Activated naive CD8-positive, alpha-beta T cell treated with anti-CD3 and anti-CD28 coated beads, Interleukin-2, amount 50 U/mL, for 16 hours (primary cell): Measurements from ENCODE around the gene KRIT1.
"Not testable (repeated sequence)": the region's sequence is repeated elsewhere in the genome, so short reads cannot be mapped to it uniquely, and the experiment has no call there.

ENCODE experiments used
- DNase-seq: peaks from one replicate; pipeline ENCODE4 v3.0.0-alpha.2; 2020; ENCODE audit warnings: low read depth, low spot score

Gene KRIT1

DNA sequence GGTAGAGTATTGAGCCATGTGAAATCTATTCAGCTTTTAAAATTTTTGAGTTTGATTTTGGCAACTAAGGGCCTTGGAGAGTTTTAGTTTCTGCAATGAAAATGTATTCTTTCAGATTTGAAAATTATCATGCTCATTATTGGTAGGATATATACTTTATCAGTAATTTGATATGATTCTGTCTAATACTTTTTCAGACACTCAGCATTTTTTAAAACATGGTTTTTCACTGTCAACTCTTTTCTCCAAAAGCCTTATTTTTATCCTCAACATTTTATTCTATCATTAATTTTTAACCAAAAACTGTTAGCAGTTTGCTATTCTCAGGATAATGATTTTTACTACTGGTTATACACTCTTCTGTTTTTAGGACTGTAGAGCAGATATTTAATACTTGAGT is 4.9 kb upstream of the KRIT1 start:
- DNase-seq: no peak

DNA sequence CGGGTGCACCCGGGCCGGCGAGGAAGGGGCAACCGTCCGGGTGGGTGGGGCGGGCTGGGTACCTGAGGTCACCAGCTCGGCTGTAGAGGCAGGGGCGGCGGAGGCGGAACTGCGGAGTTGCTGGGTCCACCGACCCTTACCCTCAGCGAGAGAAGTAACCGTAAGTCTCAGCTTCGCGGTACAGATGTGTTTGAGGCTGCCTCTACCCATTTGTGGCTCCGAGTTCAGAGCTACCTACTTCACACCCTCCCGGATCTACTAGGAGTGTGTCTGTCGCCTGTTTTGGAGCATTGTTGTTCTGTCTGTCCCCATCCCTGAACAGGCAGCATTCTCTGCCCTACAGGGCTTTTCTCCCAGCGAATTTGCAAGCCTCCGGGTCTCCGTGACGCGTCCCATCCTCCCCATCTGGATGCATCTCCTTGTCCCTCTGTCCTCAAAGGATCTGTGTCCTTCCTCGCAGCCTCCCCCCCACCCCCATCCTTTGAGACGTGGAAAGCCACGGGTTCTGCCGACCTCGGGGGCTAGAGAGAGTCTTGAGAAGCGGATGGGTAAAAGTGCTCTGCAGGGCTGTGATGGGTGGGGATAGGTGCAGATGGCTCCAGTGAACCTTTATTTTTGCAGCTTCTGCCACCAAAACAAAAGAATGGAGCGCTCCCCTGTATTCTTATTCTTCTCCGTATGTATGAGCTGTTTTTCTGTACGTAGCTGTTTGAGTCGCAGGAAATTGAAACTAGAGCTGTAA is 817 bp upstream of the KRIT1 start:
- DNase-seq: no peak

DNA sequence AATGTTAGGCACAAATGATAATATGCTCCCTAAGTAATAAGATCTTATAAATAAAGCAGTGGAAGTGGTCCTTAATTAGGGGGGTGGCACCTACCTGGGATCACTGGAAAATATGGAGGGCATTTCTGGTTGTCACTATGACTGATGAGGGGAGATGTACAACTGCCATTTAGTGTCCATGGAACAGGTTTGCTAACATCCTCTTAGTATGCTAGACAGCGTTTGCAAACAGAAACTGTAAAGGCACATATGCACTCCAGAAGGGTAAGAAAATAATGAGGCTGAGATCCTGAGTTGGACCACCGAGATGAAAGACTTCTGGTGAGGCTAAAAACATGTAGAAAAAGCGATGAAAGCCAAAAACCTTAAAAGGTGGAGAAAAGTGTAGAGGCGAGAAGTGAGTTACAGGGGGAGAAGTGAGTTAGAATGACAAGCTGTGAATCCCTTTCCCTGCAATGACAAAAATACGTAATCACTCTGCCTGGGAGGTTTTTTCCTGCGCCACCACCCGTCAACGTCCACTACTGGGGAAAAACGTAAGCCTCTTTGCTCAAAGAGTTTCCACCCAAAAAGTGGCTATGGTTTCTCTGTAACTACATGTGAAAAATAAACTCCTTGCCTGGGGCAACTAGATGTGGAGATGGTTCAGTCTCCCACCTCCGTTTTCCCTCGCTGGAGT is 767 bp downstream of the KRIT1 start:
- DNase-seq: no peak

DNA sequence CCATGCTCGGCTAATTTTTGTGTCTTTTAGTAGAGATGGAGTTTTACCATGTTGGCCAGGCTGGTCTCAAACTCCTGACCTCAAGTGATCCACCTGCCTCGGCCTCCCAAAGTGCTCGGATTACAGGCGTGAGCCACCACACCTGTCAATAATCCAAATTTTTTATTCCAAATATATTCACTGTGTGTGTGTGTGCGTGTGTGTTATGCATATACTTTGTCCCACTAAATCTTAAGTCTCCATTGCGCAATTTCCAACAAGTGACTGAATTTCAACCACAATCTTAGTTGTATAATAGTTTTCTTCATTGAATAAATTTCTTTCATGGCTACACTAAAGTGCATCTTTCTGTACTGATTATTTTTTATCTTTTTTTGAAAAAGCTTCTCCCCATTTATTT is 2.7 kb downstream of the KRIT1 start:
- DNase-seq: no peak

DNA sequence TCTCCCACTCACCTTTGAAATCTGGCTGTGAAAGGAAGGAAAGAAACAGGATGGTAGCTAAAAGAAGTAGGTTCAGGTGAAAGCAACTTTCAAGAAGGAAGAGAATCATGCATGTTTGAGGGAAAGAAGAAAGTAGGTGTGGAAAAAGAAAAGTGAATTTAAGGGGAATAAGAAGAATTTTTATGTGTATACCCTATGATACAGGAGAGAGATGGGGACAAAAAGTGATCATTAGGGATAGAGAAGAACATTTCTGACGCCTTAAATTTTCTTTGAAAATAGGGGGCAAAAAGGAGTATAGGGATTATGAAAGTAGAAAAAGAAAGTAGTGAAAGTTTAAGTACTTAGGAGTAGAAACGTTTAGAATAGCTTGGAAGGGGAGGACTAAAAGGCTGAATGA is 15.2 kb downstream of the KRIT1 start:
- DNase-seq: no peak

DNA sequence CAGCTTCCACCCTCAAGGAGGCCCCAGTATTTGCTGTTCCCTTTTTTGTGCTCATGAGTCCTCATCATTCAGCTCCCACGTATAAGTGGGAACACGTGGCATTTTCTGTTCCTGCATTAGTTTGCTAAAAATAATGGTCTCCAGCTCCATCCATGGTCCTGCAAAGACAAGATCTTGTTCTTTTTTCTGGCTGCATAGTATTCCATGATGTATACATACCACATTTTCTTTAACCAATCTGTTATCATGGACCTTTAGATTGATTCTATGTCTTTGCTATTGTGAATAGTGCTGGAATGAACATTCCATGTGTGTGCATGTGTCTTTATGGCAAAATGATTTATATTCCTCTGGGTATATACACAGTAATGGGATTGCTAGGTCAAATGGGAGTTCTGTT is 17.0 kb downstream of the KRIT1 start:
- DNase-seq: no peak

DNA sequence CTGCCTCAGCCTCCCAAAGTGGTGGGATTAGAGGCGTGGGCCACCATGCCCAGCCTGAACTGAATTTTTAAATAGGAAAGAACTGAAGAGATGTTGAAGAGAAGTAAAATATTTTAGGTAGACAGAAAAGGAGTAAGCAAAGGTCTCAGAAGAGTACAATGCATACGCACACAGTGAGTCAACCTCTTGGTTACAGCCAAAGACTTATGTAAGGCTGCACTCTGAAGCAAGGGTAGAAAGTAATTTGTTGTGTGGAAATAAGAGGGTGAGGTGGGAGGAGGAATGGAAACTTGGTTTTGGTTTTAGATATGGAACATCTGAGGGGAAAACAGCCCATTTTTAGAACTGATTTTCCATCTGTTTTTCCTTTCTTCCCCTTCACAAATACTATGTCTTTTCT is 17.6 kb downstream of the KRIT1 start:
- DNase-seq: no peak

DNA sequence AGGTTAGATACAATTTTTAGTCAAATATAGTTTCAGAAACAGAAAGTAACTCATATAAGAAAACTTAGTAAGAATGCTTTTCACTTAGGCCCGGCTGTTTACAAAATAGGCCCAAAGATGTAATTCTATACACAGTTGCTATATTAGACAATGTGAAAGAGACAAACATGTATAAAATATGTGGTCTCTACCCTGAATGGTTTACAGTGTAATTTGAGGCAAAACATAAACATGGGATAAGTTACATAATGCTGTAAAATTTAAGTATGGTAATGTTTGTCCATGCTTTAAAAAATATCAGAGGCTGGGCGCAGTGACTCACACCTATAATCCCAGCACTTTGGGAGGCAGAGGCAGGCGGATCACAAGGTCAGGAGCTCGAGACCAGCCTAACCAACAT is 18.7 kb downstream of the KRIT1 start:
- no peak for DNase-seq

DNA sequence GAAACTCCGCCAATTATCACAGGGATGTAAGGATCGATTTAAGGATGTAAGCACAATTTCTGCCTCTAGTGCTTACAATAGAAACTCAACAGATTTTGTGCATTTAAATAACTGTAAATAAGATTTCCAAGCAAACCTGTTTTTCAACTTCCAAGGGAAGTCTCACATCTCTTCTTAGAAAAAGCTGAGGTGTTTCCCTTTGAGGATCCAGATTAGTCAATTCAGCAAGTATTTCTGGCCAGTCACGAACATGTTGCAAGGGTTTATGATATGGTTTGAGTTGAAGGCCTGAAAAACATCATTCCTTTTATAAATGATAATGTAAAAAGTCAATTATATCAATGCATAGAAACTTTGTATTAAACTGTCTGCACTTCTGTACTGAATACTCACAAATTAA is 23.9 kb downstream of the KRIT1 start:
- DNase-seq: no peak

DNA sequence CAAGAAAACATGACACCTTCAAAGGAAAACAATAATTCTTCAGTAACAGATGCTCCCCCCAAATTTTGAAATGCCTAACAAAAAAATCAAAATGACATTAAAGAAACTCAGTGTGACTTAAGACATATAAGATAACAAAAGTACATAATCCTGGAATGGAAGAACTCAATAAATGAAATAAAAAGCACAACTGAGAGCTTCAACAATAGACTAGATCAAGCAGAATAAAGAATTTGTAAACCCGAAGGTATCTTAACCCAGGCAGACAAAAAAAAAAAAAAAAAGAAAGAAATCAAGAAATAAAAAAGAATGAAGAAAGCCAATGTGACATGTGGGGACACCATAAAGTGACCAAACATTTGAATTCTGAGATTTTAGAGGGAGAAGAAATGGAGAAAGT is 39.0 kb downstream of the KRIT1 start:
- DNase-seq: no peak

DNA sequence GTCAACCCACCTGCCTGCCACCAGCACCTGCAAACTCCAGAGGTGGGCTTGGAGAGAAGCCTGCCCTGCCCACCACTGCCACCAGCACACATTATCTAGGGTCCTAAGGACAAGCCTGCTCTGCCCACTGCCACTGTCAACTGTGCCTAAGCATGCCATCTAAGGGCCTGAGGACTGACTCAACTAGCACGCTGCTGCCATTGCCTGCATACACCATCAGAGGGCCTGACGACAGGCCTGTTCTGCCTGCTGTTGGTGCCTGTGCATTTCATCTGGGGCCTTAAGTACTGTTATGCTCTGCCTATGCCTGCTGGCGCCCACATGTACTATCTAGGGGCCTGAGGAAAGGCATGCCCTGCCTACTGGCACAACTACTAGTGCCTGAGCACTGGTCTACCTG is 39.7 kb downstream of the KRIT1 start:
- DNase-seq: no peak

DNA sequence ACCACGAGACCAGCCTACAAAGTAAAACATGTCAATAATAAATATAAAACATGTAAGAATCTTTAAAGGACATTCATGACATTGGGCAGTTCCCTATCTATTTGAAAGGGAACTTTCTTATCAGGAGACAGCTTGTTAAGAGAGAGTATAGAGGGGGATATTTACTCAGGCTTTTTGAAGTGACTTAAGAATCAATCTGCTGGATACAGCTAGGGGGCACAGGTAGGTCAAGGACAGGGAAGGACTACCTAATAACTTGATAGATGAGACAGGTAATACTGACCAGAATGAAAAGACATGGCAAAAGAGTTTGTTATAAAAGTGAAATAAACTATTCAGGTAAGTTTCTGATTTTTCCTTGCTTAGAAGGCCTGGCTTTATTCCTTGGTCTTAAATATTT is 44.9 kb downstream of the KRIT1 start:
- no peak for DNase-seq

DNA sequence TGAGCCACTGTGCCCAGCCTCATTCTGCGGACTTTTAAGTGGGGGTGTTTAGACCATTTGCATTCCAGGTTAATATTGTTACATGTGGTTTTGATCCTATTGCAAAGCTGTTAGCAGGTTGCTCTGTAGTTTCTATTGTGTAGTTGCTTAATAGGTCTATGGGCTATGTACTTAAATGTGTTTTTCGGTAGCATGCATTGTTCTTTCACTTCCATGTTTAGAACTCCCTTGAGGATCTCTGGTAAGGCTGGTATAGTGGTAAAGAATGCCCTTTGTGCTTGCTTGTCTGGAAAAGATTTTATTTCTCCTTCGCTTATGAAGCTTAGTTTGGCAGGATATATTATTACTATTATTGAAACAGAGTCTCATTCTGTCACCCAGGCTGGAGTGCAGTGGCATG is 53.4 kb downstream of the KRIT1 start:
- DNase-seq: no peak

DNA sequence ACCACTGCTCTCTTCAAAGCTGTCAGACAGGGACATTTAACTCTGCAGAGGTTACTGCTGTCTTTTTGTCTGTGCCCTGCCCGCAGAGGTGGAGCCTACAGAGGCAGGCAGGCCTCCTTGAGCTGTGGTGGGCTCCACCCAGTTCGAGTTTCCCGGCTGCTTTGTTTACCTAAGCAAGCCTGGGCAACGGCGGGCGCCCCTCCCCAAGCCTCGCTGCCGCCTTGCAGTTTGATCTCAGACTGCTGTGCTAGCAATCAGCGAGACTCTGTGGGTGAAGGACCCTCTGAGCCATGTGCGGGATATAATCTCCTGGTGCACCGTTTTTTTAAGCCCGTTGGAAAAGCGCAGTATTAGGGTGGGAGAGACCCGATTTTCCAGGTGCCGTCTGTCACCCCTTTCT is 56.5 kb downstream of the KRIT1 start:
- DNase-seq: not testable (repeated sequence)

DNA sequence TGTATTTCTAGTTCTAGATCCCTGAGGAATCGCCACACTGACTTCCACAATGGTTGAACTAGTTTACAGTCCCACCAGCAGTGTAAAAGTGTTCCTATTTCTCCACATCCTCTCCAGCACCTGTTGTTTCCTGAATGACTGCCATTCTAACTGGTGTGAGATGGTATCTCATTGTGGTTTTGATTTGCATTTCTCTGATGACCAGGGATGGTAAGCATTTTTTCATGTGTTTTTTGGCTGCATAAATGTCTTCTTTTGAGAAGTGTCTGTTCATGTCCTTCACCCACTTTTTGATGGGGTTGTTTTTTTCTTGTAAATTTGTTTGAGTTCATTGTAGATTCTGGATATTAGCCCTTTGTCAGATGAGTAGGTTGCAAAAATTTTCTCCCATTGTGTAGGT is 61.4 kb downstream of the KRIT1 start:
- DNase-seq: not testable (repeated sequence)

DNA sequence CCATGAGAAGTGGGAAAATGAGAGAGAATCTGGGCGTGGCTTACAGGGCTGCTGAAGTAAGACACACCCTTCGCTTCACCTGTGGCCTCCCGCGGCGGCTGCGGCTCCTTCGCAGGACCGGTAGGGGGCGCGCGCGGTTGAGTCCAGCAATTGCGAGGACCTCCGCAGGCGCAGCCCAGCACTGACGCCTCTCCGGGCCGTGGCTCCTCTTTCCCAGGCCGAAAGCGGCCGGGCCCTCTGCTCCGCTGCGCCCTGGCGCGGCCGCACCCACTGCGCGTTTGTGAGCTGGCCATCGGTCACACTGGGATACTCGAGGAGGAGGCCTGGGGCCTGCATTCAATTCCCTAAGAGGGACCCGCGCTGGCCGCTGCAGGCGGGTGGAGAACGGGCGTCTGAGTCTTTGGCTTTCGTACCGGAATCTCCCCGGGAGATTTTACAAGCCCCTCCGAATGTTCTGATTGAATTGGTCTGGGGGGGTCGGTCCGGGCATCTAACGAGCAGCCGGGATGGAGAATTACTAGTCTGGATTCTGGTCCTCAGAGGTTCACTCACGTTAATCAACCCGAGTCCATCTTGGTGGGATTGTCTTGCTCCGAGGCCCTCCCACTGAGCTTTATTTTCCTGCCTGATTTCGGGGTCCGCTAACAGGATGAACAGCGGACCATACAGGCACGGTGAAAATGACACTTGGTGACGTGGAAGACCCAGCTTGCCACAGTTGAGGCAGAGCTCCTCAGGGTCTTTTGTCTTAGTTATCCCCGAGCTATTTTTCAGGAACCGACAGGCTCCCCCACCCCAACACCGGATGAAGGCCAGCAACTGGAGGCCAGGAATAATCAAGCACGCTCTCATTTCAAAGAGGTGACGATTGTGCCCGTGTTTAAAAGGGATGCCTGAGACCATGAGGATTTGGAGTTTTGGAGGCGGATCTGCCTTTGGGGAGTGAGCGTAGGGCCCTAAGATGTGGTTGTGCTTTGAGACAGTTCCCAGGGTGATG is 66.5 kb downstream of the KRIT1 start, which contains the start of gene LRRD1:
LRRD1 (minus strand) TSS at position 215 of the 997 bp plus-strand sequence. CDS start 13,940 bp downstream, outside the sequence.
- DNase-seq: peak; percentile 77

DNA sequence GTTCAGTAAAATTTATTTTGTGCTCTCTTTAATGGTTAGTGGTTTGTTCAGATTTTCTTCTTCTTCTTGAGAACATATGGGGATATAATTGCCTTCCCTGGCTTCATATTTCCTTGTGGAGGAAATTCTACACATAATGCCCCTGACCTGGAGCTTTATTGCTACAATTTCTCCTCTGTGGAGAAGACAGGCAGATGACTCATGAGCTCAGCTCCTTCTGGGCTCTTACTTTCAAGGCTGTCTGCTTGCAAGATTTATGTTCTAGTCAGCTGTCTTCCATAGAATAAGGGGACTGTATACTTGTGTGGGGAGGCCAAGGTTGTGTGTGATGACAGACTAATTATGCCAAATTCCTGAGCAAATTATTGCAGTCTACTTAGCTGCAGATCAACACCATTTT is 68.4 kb downstream of the KRIT1 start:
- no peak for DNase-seq

DNA sequence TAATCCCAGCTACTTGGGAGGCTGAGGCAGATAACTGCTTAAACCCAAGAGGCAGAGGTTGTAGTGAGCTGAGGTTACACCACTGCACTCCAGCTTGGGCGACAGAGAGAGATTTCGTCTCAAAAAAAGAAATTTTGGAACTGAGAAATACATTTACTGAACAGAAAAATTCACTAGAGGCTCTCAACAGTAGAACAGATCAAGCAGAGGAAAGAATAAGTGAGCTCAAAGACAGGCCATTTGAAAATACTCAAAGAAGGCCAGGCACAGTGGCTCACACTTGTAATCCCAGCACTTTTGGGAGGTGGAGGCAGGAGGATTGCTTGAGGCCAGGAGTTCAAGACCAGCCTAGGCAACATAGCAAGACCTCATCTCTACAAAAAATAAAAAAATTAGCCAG is 76.2 kb downstream of the KRIT1 start:
- DNase-seq: not testable (repeated sequence)

DNA sequence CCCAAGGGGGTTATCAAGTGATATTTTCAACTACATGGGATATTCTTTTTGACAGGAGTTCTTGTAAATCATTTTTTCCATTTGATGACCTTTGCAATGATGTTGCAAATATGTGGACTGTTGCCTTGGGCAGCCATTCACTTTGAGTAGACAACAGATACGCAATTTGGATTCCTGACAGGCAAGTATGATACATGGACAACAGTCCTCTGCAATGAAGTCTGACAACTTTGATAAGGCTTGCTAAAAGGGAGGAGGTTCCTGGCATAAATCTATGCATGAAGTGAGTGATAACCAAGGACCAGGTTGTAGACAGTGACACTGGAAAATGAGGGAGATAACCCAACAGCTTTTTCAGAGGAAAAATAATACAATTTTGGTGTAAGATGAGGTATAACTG is 84.4 kb downstream of the KRIT1 start:
- DNase-seq: no peak

DNA sequence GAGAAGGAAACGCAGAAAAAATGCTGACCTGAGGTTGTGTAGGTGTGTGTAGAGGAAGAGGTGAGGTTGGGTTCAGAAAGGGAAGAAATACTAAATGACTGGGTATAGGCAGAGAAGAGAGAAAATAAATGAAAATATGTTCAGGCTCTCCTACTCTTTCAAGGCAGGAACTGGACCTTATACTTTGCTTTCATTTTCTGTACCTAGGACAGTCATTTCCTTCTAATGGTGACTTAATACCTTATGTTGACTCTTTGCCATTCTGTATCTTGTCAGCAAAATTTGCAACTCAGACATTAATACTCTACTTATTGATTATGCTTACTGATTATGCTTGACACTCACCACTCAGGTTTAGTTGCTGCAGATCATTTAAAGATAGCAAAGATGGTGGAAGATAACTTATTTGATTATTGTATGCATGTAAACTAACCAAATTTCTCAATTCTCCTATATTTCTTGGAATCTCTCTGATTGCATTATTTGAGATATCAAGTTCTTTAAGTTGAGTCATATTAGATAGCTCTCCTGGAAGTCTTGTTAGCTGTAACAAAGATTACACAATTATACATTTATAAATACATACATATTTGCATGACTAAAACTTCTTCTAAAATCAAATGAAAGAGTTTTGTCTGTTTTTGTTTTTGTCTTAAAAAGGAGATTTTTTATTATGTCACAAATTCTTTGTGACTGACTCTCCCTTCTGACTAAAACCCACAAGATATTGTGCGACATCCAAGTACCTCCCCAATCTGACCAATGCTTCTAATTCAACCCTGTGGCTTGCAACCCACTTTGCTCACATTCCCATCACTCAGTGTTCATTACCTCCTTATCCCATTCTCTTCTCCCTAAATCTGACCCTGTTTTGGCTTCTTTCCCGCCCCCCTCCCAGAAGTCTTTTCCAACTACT is 86.8 kb downstream of the KRIT1 start:
- DNase-seq: no peak

DNA sequence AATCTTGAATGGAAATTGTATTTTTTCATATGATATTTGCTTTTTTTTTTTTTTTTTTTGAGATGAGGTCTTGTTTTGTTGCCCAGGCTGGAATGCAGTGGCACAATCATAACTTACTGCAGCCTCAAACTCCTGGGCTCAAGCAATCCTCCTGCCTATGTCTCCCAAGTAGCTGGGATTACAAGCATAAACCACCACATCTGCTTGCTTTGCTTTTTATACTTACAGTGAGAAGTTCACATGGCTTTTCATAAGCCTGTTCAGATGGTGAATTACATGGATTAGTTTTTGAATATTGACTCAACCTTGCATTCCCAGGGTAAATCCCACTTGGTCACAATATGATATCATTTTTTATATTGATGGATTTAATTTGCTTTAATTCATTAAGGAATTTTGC is 88.7 kb downstream of the KRIT1 start:
- DNase-seq: no peak
